HEK293 (cell line): Measurements from ENCODE around the gene SMPD3.

Experiments
- OVOL3 ChIP-seq: fragments of 450-650 bp; formaldehyde crosslinking; IDR thresholded peaks from 2 replicates; pipeline ENCODE4 v1.5.1; 2016; ENCODE audit warnings: missing biosample characterization, missing genetic modification characterization
- ZBTB8A ChIP-seq: fragments of 450-650 bp; formaldehyde crosslinking; IDR thresholded peaks from 2 replicates; pipeline ENCODE4 v1.5.1; 2016; ENCODE audit warnings: missing biosample characterization, missing genetic modification characterization
- ZNF274 ChIP-seq, 2 experiments: fragments of 200-500 bp in 1 of 2; fragments of 450-650 bp in 1 of 2; sonication (Bioruptor generic) in 1 of 2; formaldehyde crosslinking in 1 of 2; IDR thresholded peaks; 2 replicates each; pipeline versions ENCODE4 v1.5.1 to v1.6.1; 2014 to 2016; ENCODE audit warnings: borderline replicate concordance in 1 of 2, inconsistent platforms in 1 of 2, low read length in 1 of 2, missing biosample characterization in 1 of 2, missing genetic modification characterization in 1 of 2
- ZNF549 ChIP-seq: fragments of 450-650 bp; IDR thresholded peaks from 2 replicates; pipeline ENCODE4 v1.5.1; 2018; ENCODE audit warnings: missing biosample characterization, missing genetic modification characterization, mild to moderate bottlenecking, inconsistent platforms, moderate library complexity
- TF ChIP-seq, protein P1 (sequence below): fragments of 450-650 bp; formaldehyde crosslinking; IDR thresholded peaks from 2 replicates; pipeline ENCODE4 v1.5.1; 2016; ENCODE audit warnings: missing biosample characterization, missing genetic modification characterization
- TF ChIP-seq, protein P2 (sequence below): fragments of 450-650 bp; formaldehyde crosslinking; IDR thresholded peaks from 2 replicates; pipeline ENCODE4 v1.5.1; 2016; ENCODE audit warnings: missing biosample characterization, missing genetic modification characterization

DNA sequence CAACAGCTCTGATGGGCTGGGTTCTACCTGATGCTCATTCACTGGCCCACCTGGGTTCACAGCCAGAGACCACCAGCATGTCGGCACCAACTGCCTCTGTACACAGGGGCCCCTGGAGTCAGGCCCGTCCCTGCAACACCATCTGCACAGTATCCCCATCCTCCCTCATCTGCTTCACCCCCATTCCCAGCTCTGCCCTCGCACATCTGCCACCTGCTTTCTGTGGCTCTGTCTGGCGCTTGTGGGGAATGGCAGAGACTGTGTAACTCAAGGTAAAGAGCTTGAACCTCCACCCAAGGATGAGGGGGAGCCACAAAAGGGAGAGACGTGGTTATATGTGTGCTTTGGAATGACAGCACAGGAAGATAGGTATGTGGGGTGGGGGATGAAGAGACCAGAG lies 27.2 kb downstream of the SMPD3 start:
- TF ChIP-seq, protein P1, sequence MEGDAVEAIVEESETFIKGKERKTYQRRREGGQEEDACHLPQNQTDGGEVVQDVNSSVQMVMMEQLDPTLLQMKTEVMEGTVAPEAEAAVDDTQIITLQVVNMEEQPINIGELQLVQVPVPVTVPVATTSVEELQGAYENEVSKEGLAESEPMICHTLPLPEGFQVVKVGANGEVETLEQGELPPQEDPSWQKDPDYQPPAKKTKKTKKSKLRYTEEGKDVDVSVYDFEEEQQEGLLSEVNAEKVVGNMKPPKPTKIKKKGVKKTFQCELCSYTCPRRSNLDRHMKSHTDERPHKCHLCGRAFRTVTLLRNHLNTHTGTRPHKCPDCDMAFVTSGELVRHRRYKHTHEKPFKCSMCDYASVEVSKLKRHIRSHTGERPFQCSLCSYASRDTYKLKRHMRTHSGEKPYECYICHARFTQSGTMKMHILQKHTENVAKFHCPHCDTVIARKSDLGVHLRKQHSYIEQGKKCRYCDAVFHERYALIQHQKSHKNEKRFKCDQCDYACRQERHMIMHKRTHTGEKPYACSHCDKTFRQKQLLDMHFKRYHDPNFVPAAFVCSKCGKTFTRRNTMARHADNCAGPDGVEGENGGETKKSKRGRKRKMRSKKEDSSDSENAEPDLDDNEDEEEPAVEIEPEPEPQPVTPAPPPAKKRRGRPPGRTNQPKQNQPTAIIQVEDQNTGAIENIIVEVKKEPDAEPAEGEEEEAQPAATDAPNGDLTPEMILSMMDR: no peak
- TF ChIP-seq OVOL3 (tag by site-specific recombination): no peak
- TF ChIP-seq, protein P2, sequence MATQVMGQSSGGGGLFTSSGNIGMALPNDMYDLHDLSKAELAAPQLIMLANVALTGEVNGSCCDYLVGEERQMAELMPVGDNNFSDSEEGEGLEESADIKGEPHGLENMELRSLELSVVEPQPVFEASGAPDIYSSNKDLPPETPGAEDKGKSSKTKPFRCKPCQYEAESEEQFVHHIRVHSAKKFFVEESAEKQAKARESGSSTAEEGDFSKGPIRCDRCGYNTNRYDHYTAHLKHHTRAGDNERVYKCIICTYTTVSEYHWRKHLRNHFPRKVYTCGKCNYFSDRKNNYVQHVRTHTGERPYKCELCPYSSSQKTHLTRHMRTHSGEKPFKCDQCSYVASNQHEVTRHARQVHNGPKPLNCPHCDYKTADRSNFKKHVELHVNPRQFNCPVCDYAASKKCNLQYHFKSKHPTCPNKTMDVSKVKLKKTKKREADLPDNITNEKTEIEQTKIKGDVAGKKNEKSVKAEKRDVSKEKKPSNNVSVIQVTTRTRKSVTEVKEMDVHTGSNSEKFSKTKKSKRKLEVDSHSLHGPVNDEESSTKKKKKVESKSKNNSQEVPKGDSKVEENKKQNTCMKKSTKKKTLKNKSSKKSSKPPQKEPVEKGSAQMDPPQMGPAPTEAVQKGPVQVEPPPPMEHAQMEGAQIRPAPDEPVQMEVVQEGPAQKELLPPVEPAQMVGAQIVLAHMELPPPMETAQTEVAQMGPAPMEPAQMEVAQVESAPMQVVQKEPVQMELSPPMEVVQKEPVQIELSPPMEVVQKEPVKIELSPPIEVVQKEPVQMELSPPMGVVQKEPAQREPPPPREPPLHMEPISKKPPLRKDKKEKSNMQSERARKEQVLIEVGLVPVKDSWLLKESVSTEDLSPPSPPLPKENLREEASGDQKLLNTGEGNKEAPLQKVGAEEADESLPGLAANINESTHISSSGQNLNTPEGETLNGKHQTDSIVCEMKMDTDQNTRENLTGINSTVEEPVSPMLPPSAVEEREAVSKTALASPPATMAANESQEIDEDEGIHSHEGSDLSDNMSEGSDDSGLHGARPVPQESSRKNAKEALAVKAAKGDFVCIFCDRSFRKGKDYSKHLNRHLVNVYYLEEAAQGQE (tag by site-specific recombination): no peak
- TF ChIP-seq ZNF549 (tag by site-specific recombination): no peak
- no peak for TF ChIP-seq ZBTB8A (tag by site-specific recombination)
- TF ChIP-seq ZNF274 (IDR thresholded peaks at IDR 0.05; ENCODE audit: low read length): no peak
- no peak for TF ChIP-seq ZNF274 (tag by site-specific recombination; IDR thresholded peaks at IDR 0.05; ENCODE audit: borderline replicate concordance)
